HS-5 (cell line): ENCODE data around the gene DEUP1.

Source experiments
- DNase-seq: peaks from one replicate; pipeline ENCODE4 v3.0.0-alpha.2; 2012; ENCODE audit warnings: low read depth

Gene DEUP1

DNA sequence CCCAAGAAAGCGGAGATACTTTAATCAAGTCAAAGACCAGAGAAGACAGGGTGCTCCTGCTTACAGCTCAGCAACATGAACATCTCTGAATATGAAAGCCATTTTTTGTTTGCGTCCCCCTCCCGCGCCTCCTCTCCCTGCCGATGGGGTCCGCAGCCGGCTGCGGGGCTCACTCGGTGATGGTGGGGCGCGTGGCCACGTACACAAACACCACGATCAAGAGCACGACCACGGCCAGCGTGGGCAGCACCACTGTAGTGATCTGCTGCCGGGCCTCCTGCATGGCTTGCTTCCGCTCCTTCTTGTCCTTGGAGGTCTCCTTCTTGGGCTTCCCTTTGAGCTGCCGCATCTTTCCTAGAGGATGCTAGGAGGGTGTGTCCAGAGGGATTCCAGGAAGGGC, 148.3 kb downstream of the DEUP1 start:
- DNase-seq = no peak

DNA sequence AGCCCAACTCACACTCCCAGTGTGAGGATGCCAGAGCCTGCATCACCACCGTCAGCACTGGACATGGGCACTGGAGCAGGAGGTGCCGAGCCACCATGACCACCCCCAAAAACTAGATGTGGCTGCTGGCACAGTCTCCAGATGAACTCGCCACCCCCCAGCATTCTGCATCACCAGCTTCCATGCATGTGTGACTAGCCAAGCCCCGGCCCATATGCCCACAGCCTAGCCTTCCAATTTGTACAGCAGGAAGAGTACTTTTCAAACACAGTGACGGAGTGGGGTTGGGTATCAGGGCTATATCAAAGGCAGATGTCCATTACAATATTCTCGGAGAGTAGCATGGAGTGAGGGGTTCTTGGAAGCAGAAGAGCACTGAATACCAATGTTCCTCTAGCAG, 149.7 kb downstream of the DEUP1 start:
- DNase-seq = no peak

DNA sequence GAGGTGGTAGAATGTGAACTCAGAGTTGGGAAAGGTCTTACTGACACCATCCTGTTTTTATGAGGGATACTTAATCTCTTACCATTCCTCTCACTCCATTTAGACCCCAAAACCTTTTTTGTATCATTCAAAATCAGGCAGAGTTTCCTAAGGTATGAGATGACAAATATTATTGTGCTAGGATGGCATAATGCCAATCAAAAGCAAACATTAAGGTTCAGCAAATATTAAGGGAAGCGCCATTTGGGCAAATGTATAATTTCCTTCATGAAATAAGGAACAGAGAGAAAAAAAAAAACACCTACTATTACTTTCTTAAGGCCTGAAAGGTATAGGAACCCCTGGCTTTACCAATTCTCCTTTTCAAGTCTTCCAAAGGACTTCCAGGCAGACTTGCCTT, 150.2 kb downstream of the DEUP1 start:
- DNase-seq = no peak

DNA sequence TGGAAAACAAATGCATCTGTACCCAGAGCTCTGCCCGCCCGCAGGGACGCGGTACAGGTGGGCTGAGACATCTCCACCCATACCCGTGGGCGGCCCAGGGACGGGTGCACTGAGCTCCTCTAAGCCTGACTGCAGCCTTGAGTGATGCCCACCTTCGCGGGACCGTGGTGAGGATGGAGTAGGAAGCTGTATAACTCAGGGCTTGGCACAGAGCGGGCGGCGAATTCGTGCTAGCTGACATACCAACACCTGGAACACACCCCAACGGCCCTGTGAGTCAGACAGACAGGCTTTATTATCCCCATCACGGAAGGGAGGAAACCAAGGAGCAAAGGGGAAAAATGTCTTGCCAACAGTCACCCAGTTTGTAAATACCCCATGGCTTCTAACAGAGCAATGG, 150.7 kb downstream of the DEUP1 start:
- DNase-seq = no peak

DNA sequence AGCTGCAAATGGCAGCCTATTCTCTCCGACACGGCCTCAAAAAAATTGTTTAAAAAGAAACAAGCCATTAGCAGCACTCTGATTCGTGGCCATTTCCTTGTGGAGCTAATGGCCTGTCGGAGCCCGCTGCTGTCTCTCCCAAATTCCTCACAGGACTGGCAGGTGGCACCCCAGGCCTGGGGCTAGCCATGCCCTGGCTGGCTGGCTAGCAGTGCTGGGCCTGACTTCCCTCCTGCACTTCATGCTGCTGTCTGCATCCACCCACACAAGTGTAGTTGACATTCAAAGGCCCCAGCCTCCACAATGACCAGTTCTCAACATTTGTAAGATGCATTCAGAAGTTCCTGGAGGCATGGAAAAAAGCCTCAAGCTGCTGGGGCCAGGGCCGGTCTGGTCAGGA, 151.2 kb downstream of the DEUP1 start:
- DNase-seq = no peak

DNA sequence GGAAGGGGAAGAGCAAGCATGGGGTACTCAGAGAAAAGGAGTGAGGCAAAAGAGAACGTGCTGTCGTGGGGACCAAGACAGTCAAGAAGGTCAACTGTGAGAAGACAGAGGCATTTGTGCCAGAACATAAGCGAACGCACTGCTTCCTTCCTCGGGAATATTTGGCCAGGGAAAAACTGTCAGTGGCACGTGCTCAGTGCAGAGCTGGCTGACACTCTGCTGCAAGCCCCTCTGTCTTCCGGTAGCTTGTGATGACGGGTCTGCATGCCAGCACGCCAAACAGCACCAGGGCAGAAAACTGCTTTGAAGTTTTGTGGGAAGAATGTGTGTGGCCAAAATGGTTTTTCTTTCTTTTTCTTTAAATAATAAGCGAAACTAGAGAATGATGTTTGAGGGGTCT, 152.0 kb downstream of the DEUP1 start:
- DNase-seq = no peak

DNA sequence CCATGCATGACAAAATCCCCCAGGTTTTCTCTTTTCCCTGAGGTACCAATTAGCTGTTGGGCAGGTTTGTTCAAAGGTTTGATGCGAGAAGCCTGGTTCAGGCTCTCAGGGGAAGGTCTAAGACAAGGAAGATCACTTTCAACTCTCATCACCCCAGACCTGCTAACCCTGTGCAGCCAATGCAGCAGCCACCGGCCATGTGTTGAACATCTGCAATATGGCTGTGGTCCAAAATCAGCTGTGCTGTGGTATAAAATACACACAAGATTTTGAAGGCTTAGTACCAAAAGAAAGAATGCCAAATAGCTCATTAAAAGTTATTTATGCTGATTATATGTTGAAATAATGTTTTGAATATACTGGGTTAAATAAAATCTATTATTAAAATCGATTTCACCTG, 154.2 kb downstream of the DEUP1 start:
- no peak for DNase-seq

DNA sequence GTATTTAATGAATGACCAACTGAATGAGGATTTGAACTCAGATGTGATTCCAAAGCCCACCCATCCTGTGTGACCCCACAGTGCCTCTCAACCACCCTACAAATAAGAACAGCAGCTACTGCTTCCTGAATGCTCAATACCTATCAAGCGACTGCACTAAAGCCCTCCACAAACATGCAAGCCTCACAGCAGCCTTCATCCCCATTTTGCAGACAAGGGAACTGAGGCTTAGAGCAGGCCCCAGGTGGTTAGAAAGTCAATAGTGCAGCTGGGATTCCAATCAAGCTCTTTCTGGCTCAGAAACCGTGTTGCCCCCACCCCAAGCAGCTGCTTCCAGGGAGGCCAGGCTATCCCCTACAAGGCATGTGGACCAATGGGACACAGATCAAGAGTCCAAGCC, 155.4 kb downstream of the DEUP1 start:
- no peak for DNase-seq

DNA sequence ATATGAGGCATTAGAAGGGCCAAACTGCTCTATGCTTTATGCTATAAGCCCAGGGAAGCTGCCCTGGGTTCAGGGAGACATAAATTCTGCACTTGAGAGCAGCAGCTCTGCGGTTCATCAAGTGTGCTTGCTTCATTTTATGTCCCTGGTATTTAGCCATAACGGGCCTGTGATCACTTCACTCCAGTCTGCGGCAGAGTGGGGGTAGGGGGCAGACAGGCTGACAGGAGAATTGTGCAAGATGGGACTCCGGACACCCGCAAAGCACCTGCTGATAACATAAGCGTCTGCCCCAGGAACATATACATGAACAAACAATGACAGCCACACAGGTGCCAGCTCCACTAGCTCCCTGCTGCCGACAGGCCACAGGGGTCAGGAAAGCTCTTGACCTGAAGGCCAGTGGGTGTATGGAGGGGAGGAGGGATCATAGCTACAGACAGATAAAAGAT, 156.5 kb downstream of the DEUP1 start:
- no peak for DNase-seq
